Prostate gland (tissue), 2 donors: ENCODE measurements around the gene EXOC2. TPM values are rescaled to one million over a fixed set of nuclear protein-coding genes. Genes with fewer than 3 reads are reported as not detected.

Experiments used
- DNase-seq: peaks from one replicate; pipeline ENCODE4 v3.0.0-alpha.2; 2019; ENCODE audit warnings: low spot score
- H3K27ac ChIP-seq, 2 donors: fragments of 200-600 bp; sonication (generic); 2 replicates each; pipeline ENCODE4 v1.5.1; 2017 to 2019
- H3K27me3 ChIP-seq: fragments of 200-600 bp; sonication (generic); replicated peaks from 2 replicates; pipeline ENCODE4 v1.5.1; 2019; ENCODE audit not compliant: insufficient read depth
- H3K36me3 ChIP-seq, 2 donors: fragments of 200-600 bp; sonication (generic); 1 replicate in 1 of 2; 2 replicates in 1 of 2; pipeline versions ENCODE4 v1.5.1 to v1.8.1; 2017 to 2019
- H3K4me1 ChIP-seq: fragments of 200-600 bp; sonication (generic); replicated peaks from 2 replicates; pipeline ENCODE4 v1.5.1; 2019
- H3K4me3 ChIP-seq, 2 donors: fragments of 200-600 bp; sonication (generic); 2 replicates each; pipeline ENCODE4 v1.5.1; 2017 to 2019
- H3K9me3 ChIP-seq: fragments of 200-600 bp; sonication (generic); 2 replicates; pipeline ENCODE4 v1.5.1; 2017
- POLR2A ChIP-seq: fragments of 450-650 bp; IDR thresholded peaks from one replicate; pipeline ENCODE4 v1.6.1; 2016; ENCODE audit warnings: antibody characterized with exemption, mild to moderate bottlenecking
- POLR2AphosphoS5 ChIP-seq: sonication (generic); formaldehyde crosslinking; IDR thresholded peaks from one replicate; pipeline ENCODE4 v1.6.1; 2017; ENCODE audit warnings: antibody characterized with exemption
- WGBS: methylation state at CpG from one replicate; pipeline ENCODE4 v1.1.5; 2018; 5-methylcytosine and 5-hydroxymethylcytosine counted together
- intact Hi-C: fragments of 100-400 bp; cut with DNase I; formaldehyde crosslinking; loops from one replicate; pipeline ENCODE4 v1.14.2; 2022
- total RNA-seq, 2 donors: library from RNA; depleted of rRNA; stranded (reverse); fragments of >200 nt; gene quantifications; one replicate each; pipeline ENCODE4 v1.1.0, GENCODE V29; 2016
- TF ChIP-seq, protein P1 (sequence below), 4 experiments: fragments of 200-600 bp in 2 of 4; fragments of 450-650 bp in 2 of 4; sonication (generic) in 2 of 4; IDR thresholded peaks; 1 replicate in 3 of 4; 2 replicates in 1 of 4; pipeline ENCODE4 v1.5.1; 2016 to 2019; ENCODE audit warnings: antibody characterized with exemption in 4 of 4, mild to moderate bottlenecking in 2 of 4, moderate library complexity in 2 of 4

Gene EXOC2
- total RNA-seq, 2 donors from 2014 or later: 18.2 to 30.8 TPM

DNA sequence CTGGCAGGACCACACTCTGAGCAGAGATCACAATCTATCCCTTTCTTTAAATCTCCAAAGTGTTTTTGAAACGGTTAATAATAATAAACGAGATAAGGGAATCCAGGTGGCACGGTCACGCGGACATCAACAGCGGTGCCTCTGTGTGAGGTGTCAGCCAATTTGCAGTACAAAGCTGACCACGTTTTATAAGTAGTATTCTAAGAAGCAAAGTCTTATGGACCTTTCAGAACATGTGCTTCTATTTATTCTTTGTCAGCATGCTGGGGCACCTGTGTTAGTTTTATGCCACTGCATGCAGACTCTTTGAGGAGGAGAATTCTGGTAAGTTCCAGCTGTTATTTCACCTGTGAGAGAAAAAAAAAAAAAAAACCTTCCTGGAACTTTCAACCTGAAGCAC, 39.0 kb upstream of the EXOC2 start:
- Histone ChIP-seq H3K27me3 (no peaks in the 10 kb centered on the region), H3K4me3 (no peak overlapping the region), H3K27ac (no peak overlapping the region), H3K9me3 (no peaks in the 10 kb centered on the region), H3K4me1 (no peaks in the 10 kb centered on the region), H3K36me3 (no peaks in the 10 kb centered on the region)
- intact Hi-C loops: no loop called here
- TF ChIP-seq, protein P1, sequence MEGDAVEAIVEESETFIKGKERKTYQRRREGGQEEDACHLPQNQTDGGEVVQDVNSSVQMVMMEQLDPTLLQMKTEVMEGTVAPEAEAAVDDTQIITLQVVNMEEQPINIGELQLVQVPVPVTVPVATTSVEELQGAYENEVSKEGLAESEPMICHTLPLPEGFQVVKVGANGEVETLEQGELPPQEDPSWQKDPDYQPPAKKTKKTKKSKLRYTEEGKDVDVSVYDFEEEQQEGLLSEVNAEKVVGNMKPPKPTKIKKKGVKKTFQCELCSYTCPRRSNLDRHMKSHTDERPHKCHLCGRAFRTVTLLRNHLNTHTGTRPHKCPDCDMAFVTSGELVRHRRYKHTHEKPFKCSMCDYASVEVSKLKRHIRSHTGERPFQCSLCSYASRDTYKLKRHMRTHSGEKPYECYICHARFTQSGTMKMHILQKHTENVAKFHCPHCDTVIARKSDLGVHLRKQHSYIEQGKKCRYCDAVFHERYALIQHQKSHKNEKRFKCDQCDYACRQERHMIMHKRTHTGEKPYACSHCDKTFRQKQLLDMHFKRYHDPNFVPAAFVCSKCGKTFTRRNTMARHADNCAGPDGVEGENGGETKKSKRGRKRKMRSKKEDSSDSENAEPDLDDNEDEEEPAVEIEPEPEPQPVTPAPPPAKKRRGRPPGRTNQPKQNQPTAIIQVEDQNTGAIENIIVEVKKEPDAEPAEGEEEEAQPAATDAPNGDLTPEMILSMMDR (IDR thresholded peaks at IDR 0.05): no peak
- TF ChIP-seq POLR2A: no peak
- no peak for TF ChIP-seq POLR2AphosphoS5
- WGBS: 33% methylated on average over 7 of the region's 7 CpGs
- DNase-seq: no peak

- intact Hi-C loops: no loop called here
- no peaks in the 10 kb centered on the region for H3K4me1 ChIP-seq
- TF ChIP-seq POLR2A (no peak), POLR2AphosphoS5 (no peak)
- TF ChIP-seq, protein P1 (IDR thresholded peaks at IDR 0.05): no peak
Measured at GRCh38 chr6:729606-730320, 36.8 kb upstream of the EXOC2 start.

DNA sequence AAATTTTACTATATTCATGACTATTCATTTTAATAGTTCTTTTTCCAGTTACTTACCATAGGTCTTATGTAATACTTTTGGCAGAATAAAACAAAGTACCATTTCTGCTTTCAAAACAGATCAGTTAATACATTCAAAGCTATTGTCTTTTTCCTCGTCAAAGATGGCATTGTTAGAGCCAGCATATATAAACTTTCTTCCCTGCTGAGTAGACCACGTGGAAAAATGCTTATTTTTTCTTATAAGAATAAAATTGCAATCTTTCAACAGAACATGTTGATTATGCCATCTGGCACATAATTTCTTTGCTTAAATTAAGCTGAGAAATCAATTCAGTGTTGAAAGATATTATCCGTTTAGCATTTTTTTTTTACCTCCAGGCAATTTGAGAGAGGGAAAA, 34.9 kb upstream of the EXOC2 start:
- 39% methylated on average over 3 of the region's 3 CpGs for WGBS

More at GRCh38 chr6:729606-730320, 36.8 kb upstream of the EXOC2 start:
- H3K36me3 ChIP-seq: no peaks in the 10 kb centered on the region
- no peaks in the 10 kb centered on the region for H3K27me3 ChIP-seq
- no peak overlapping the region for H3K27ac ChIP-seq
- DNase-seq: no peak
- no peaks in the 10 kb centered on the region for H3K9me3 ChIP-seq
- no peak overlapping the region for H3K4me3 ChIP-seq
- 77% methylated on average over 10 of the region's 10 CpGs for WGBS

GRCh38 chr6:723540-723939, 30.6 kb upstream of the EXOC2 start:
- 98% methylated on average over 3 of the region's 3 CpGs for WGBS

More for the DNA sequence above, 34.9 kb upstream of the EXOC2 start:
- TF ChIP-seq POLR2AphosphoS5: no peak
- TF ChIP-seq, protein P1 (IDR thresholded peaks at IDR 0.05): no peak
- no peak for TF ChIP-seq POLR2A
- no peaks in the 10 kb centered on the region for H3K4me1 ChIP-seq
- H3K9me3 ChIP-seq: no peaks in the 10 kb centered on the region
- no peaks in the 10 kb centered on the region for H3K36me3 ChIP-seq
- H3K4me3 ChIP-seq: no peak overlapping the region
- intact Hi-C loops: no loop called here
- no peak overlapping the region for H3K27ac ChIP-seq
- no peak for DNase-seq
- no peaks in the 10 kb centered on the region for H3K27me3 ChIP-seq

More at GRCh38 chr6:723540-723939, 30.6 kb upstream of the EXOC2 start:
- TF ChIP-seq POLR2AphosphoS5: no peak
- TF ChIP-seq, protein P1 (IDR thresholded peaks at IDR 0.05): no peak
- intact Hi-C loops: no loop called here
- Histone ChIP-seq H3K4me3 (no peak overlapping the region), H3K27ac (no peak overlapping the region), H3K4me1 (no peaks in the 10 kb centered on the region), H3K36me3 (no peaks in the 10 kb centered on the region), H3K27me3 (no peaks in the 10 kb centered on the region), H3K9me3 (no peaks in the 10 kb centered on the region)
- DNase-seq: no peak
